ENCODE measurements around the gene DYRK4. TPM values are rescaled to one million over a fixed set of nuclear protein-coding genes. Genes with fewer than 3 reads are reported as not detected.

Gene DYRK4
- total RNA-seq, 1 experiment from 2014 or later = 27.1 TPM

GRCh38 chr12:4626543-4626942, 64.5 kb downstream of the DYRK4 start:
- H4K20me1 ChIP-seq (ENCODE audit: insufficient read depth) = no peaks in the 10 kb centered on the region
- no peaks in the 10 kb centered on the region for H3K79me2 ChIP-seq (ENCODE audit: insufficient read depth, low read length)
- H3K27ac ChIP-seq (ENCODE audit: low read depth, low read length) = no peak overlapping the region
- no peaks in the 10 kb centered on the region for H3K9me3 ChIP-seq (ENCODE audit: control insufficient read depth in 1 of 2, insufficient read depth in 1 of 2, low read depth in 1 of 2, low read length in 2 of 2)
- TF ChIP-seq POLR2A (IDR thresholded peaks at IDR 0.05; ENCODE audit: borderline replicate concordance, extremely low read depth, insufficient read depth, insufficient read length) (no peak), ZNF274 (IDR thresholded peaks at IDR 0.05; ENCODE audit: low read depth, low read length) (no peak), CEBPB (IDR thresholded peaks at IDR 0.05; ENCODE audit: low read depth) (no peak), ZFX (IDR thresholded peaks at IDR 0.05) (no peak), ELF1 (IDR thresholded peaks at IDR 0.05; ENCODE audit: borderline replicate concordance, low read depth) (no peak), CBX3 (IDR thresholded peaks at IDR 0.05; ENCODE audit: low read depth) (no peak), SIN3A (IDR thresholded peaks at IDR 0.05; ENCODE audit: low read depth) (no peak), JUND (IDR thresholded peaks at IDR 0.05) (no peak), SP1 (IDR thresholded peaks at IDR 0.05; ENCODE audit: low read depth) (no peak), CTCF (IDR thresholded peaks at IDR 0.05 in 2 of 3, conservative IDR thresholded peaks at IDR 0.05 in 1 of 3; ENCODE audit: borderline replicate concordance in 1 of 3, insufficient read depth in 1 of 3, low read depth in 2 of 3, low read length in 2 of 3) (no peak), EGR1 (IDR thresholded peaks at IDR 0.05; ENCODE audit: low read depth) (no peak), SRF (IDR thresholded peaks at IDR 0.05; ENCODE audit: low read depth) (no peak), EZH2phosphoT487 (IDR thresholded peaks at IDR 0.05; ENCODE audit: borderline replicate concordance) (no peak), MAX (IDR thresholded peaks at IDR 0.05) (no peak)
- TF ChIP-seq, protein P1, sequence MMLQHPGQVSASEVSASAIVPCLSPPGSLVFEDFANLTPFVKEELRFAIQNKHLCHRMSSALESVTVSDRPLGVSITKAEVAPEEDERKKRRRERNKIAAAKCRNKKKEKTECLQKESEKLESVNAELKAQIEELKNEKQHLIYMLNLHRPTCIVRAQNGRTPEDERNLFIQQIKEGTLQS (IDR thresholded peaks at IDR 0.05) = no peak
- TF ChIP-seq, protein P2, sequence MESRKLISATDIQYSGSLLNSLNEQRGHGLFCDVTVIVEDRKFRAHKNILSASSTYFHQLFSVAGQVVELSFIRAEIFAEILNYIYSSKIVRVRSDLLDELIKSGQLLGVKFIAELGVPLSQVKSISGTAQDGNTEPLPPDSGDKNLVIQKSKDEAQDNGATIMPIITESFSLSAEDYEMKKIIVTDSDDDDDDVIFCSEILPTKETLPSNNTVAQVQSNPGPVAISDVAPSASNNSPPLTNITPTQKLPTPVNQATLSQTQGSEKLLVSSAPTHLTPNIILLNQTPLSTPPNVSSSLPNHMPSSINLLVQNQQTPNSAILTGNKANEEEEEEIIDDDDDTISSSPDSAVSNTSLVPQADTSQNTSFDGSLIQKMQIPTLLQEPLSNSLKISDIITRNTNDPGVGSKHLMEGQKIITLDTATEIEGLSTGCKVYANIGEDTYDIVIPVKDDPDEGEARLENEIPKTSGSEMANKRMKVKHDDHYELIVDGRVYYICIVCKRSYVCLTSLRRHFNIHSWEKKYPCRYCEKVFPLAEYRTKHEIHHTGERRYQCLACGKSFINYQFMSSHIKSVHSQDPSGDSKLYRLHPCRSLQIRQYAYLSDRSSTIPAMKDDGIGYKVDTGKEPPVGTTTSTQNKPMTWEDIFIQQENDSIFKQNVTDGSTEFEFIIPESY (IDR thresholded peaks at IDR 0.05; ENCODE audit: extremely low read depth, insufficient replicate concordance, low read length) = no peak
- ChIA-PET POLR2A (no interaction called here), RAD21 (ENCODE audit: low non-redundant PET in 1 of 2, low total read pairs in 2 of 2, uncharacterized antibody in 2 of 2, unreplicated experiment in 2 of 2) (no interaction called here), CTCF (no interaction called here)
- H3K9me2 ChIP-seq (ENCODE audit: insufficient read depth) = no peaks in the 10 kb centered on the region
- H3K4me3 ChIP-seq (replicated peaks in 1 of 2; ENCODE audit: low read depth in 1 of 2, low read length in 2 of 2) = no peak overlapping the region
- BruUV-seq (replicated peaks) = no TSS peak
- H3K27me3 ChIP-seq (ENCODE audit: insufficient read depth, low read length) = peaks cover 14% of the 10 kb centered on the region
- H3K4me1 ChIP-seq (ENCODE audit: control insufficient read depth in 1 of 2, insufficient read depth in 2 of 2, low read length in 2 of 2) = no peaks in the 10 kb centered on the region
- intact Hi-C loops (cut with micrococcal nuclease) = no loop called here
- H2AFZ ChIP-seq (ENCODE audit: low read depth, low read length, poor library complexity, severe bottlenecking) = no peak overlapping the region
- H3K4me2 ChIP-seq (ENCODE audit: low read length) = no peak overlapping the region
- ATAC-seq = no peak
- no peaks in the 10 kb centered on the region for H3K36me3 ChIP-seq (ENCODE audit: control insufficient read depth in 1 of 2, insufficient read depth in 2 of 2, low read length in 2 of 2)
- no peak for DNase-seq (ENCODE audit: low read depth, low spot score)
- H3K9ac ChIP-seq (ENCODE audit: low read length) = no peak overlapping the region

Data from HCT116 (cell line).